GM19193 (cell line): ENCODE measurements around the gene SCO1.

ENCODE experiments used
- POLR2A ChIP-seq: IDR thresholded peaks from 4 replicates; pipeline ENCODE4 v1.6.1; 2011; ENCODE audit not compliant: insufficient read depth, insufficient read length; ENCODE audit errors: extremely low read depth

Gene SCO1

DNA sequence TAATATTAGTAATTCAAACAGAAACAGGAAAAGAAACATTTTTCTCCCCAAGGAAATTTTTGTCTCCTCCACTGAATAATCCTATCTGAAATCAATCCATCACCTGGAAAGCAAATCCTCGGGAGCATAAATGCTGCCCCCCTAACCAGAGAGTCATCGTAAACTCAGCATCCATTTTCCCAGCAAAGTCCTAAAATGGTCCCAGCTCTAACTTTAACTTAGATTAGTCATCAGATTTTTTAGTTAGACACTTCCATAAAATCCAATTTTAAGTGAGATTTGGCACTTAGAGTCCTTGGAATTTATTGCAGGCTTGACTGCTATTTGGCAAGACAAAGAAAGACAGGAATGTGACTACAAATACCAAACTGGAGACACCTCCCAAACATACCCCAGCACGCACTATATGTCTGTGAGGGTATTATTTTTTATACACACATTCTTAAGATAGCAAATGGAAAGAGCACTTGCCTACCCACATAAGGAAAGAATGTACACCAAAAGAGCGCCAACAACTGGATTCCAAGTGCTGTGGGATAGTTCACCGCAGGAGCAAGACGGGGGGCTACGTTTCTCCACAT, 15.4 kb downstream of the SCO1 start:
- no peak for TF ChIP-seq POLR2A

DNA sequence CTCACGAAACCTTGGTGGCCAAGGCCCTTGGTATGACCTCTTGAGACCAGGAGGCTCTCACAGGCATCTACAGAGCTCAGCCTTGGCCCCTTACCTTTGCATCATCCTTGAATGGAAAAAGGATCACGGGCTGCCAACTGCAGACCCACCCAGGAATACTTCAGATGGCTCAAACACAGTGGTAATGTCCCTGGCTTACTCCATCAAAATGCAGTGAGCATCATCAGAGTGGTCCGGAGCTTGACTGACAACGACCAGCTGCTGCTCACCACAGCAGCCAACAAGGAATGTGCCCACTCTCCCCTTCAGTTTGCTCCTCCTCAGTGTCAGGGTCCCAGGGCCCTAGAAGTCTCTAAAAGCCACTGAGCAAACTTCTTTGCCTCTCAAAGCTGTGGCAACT, 22.6 kb downstream of the SCO1 start:
- TF ChIP-seq POLR2A, result no peak

DNA sequence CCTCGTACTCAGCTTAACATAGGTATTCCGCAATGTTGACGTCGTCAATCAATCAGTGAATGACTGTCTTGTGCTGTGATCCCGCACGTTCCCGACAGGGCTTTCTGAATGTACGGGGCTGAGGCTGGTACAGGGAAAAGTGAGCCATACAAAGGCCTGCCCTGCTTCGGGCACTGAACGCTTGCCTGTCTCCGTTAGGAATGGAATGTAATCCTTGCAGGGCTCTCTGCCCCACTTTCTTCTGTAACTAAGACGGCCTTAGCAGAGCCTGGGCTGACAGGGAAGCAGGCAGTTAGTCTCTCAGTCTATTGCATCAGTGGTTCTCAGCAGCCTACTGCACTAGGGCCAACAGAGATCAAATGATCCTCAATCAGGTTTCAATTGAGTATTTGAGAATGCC, 24.0 kb downstream of the SCO1 start:
- TF ChIP-seq POLR2A, result no peak

DNA sequence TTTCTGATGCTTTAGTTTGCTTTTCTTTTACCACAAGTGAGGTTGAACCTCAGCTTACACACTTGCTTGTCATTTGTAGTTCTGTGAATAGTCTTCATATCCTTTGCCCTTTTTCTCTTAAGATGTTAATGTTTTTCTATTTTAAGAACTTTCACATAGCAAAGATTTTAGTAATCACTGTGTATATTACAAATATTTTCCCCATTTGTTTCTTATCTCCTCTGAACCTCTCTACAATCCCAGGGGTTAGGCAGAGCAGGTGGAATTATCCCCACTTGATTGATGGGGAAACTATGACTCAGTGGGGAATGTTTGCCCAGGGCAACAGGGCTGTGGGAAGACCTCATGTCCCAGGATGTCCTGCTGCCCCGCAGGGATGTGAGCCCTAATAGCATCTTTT, 28.6 kb downstream of the SCO1 start:
- no peak for TF ChIP-seq POLR2A

DNA sequence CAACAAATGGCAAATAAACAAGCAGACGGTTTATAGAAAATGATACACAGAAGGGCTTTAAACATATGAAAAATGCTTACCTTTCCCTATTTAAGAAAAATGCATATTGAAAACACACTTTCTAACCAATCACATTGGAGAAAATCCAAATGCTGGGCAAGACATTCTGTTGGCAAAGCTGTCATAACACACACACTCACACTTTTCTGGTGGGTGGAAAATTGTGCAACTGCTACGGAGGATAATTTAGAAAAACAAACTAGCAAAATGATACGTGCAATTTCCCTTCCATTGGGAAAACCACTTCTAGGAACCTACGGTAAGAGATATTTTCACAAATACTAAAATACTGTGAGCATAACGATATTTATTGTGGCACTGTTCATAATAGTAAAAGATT, 30.4 kb downstream of the SCO1 start:
- no peak for TF ChIP-seq POLR2A

DNA sequence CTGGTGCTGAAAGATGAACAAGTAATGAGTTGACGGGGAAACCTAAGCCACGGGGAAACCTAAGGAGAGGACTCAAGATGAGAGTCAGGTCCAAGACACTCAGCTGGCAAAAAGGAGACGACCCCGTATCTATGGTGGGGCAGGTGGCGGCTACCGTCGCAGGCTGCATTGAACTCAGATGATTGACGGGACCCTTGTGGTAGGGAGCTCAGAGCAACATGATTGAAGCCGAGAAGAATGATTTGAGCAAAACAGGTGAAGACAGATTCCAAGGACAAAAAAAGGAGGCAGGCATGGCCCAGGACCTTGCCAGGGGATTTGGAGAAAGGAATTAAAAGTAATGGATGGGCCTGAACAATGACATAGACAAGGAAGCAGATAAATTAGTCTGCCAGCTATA, 32.8 kb downstream of the SCO1 start:
- TF ChIP-seq POLR2A, result no peak

DNA sequence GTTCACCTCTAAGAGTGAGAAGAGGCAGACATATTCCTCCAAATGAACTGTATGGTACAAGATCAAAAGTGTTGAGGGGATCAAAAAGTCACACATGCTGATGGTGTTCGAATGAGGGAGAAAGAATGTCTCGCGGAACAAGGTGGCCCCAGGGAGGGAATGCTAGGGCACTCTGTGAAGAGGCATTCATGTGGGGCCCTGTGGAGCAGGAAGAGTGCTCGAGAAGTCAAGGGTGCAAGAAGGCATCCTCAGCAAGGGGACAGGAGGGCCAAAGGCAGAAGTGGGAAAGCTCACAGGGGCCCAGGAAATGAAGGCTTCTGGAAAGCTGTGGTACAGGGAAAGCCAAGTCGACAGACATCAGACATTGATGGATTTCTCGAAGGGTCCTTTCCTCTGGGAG, 34.1 kb downstream of the SCO1 start:
- TF ChIP-seq POLR2A, result no peak

DNA sequence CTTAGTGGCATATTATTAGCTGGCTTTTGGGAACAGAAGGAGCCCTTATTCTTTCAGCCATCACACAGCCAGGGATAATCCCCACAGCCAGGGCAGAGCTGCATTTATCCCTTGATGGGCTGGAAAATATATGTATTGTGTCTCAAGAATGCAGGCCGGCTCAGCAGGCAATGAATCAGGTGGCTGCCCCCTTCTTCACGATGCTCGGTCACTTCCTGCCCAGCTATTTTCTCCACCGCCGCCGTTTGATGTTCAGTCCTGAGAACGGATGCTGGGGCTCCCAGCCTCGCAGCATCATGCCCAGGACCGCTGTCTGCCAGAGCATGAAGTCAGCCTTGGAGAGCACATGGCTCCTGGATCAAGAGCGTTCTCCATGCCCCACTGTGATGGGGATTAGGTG, 35.9 kb downstream of the SCO1 start:
- no peak for TF ChIP-seq POLR2A

DNA sequence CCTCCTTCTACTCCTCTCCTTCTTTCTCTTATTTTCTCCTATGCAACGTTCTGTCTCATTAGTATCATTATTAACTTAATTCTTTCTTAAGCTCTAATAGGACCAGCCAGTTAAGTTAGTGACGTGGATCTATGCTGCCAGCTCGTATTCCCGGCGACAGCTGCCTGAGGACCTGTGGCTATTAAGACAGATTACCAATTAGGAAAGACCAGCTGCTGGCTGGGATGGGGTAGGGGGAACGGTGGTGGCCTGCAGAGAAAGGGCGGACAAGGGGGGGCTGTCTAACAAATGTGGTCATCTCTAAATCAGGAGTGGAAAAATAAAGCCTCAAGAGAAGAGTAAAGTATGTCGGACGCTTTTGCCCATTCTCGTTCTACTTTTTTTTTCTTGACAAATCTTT, 39.5 kb downstream of the SCO1 start:
- no peak for TF ChIP-seq POLR2A

DNA sequence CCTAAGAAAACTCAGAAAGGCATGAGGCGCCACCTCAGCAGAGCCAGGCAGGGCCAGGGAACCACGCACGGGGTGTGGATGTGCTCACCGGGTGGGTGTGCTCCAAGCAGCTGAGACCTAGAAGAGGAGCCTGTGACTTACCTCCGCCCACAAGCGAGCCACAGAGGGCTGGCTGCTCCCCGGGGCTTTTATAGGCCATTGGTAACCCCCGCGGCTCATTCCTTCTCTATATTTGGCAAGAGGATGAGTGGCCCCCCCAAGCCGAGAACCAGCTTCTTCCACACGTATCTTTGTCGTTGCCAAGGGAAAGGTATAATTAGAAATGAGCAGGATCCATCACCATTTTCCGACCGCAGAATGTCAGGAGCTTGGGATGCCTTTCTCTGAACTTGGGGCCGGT, 40.2 kb downstream of the SCO1 start, which contains the start of gene MYH3:
MYH3 (minus strand) TSS at position 162 of the 400 bp plus-strand sequence. CDS start 2,245 bp downstream, outside the sequence.
- no peak for TF ChIP-seq POLR2A

DNA sequence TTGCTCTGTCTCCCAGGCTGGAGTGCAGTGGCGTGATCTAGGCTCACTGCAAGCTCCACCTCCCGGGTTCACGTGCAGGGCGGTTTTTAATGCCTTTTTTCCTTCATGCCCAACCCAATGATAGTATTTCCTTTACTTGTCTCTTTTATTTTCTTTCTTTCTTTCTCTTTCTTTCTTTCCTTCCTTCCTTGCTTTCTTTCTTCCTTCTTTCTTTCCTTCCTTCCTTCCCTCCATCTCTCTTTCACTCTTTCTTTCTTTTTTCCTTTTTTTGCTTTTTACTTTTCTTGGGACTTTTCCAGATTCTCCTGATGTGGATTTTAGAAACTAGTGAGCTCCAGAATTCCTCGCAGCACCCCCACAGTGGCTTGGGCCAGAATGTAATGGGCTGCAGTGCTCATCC, 43.3 kb downstream of the SCO1 start:
- no peak for TF ChIP-seq POLR2A

DNA sequence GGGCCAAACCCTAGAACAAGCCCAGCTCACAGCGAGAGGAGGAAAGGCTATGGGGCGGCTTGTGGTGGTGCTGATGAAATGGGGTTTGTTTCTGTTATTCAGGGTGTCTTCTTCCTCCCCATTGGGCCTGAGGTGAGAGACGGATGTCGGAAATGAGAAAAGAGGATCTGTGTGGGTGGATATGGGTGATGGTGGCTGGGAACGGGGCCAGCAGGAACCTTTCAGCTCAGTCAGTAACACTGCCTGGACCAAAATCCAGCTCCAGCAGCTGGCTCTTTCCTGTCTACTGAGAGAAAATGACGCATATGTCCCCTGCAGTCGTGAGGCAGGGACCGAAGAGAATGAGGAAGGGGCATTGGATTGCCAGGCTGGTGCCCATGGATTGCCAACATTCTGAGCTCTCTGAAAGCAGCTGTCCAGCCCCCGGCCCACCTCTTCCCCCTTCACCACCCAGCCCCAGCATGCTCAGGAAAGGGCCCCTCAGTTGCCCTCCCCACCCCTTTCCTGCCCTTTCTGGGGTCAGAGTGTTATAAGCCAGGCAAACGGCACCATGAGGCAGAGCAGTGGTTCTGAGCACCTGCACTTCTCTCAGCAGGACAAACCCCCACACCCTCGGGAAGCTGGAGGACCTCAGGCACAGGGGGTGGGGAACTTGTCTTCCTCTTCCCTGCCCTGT, 44.2 kb downstream of the SCO1 start:
- no peak for TF ChIP-seq POLR2A

DNA sequence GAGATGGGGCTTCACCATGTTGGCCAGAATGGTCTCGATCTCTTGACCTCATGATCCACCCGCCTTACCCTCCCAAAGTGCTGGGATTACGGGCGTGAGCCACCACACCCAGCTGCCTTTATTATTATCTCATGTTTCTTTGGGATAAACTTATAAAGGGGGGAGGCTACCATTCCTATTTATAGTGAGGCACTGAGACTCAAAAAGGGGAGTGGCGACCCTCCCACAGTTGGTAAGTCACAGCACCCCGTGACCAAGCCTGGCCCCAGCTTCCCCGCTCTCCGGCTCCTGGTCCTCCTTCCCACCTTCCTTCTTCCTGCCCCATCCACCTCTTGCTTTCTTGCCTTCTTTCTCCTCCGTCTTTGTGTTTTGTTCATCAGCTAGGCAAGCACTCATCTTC, 45.4 kb downstream of the SCO1 start:
- TF ChIP-seq POLR2A, result no peak

DNA sequence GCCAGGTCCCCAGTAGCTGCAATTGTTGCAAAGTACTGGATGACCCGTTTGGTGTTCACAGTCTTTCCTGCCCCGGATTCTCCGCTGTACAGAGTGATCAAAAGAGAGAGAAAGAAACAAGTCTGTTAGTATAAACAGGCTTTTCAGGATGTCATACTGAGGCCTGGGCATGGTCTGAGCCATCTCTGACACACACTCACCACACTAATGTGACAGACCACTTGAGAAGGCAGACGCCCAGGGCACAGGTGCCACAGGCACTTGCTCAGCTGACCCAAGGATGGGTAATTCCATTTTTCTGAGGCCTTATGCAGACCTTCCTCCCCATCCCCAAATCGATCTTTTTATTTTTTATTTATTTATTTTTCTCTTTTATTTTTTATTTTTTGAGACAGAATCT, 47.7 kb downstream of the SCO1 start:
- no peak for TF ChIP-seq POLR2A

DNA sequence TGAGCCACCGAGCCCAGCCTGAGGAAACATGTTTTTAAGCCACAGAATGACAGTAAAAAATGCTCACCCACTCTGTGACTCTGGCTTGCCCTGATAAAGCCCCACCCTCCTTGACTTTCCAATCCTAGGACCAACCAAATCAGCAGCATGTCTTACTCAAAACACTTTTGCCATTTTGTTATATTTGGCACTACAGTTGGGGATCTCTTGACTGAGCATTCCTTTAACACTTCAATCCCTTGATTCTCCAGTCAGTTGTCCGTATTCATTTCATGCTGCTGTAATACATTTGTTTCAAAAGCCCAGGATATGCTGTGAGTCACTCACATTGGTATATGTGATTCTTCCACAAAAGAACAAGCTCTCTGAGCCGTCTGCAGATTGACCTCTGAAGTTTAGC, 48.4 kb downstream of the SCO1 start:
- no peak for TF ChIP-seq POLR2A

DNA sequence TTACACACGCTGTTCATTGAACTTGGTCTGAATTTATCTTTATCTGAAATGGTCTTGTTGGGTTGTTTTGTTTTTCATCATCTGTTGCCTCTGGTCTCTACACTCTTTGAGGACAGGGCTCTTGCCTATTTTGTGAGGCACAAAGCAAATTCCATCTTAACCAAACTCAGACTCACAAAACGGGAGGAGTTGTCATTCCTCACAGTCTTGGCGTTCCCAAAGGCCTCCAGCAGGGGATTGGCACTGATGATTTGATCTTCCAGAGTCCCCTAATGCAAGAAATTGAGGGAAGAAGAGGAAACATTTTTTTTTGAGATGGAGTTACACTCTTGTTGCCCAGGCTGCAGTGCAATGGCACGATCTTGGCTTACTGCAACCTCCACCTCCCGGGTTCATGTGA, 49.0 kb downstream of the SCO1 start:
- no peak for TF ChIP-seq POLR2A
